GM12865 (cell line): ENCODE measurements around the gene CEP72.
A peak's percentile ranks its signal among the peaks of the same experiment; 100 is the strongest.

ENCODE experiments used
- DNase-seq: peaks from one replicate; pipeline ENCODE4 v3.0.0; 2010; ENCODE audit warnings: low read depth
- H3K4me3 ChIP-seq: 2 replicates; pipeline ENCODE4 v1.5.1; 2011; ENCODE audit warnings: mild to moderate bottlenecking, low read depth, low read length, control low read depth
- TF ChIP-seq, protein P1 (sequence below): IDR thresholded peaks from 2 replicates; pipeline ENCODE4 v1.5.1; 2011; ENCODE audit warnings: low read length, control low read depth, low read depth, inconsistent platforms; ENCODE audit not compliant: insufficient read depth; ENCODE audit errors: missing control alignments

The CEP72 gene, protein sequence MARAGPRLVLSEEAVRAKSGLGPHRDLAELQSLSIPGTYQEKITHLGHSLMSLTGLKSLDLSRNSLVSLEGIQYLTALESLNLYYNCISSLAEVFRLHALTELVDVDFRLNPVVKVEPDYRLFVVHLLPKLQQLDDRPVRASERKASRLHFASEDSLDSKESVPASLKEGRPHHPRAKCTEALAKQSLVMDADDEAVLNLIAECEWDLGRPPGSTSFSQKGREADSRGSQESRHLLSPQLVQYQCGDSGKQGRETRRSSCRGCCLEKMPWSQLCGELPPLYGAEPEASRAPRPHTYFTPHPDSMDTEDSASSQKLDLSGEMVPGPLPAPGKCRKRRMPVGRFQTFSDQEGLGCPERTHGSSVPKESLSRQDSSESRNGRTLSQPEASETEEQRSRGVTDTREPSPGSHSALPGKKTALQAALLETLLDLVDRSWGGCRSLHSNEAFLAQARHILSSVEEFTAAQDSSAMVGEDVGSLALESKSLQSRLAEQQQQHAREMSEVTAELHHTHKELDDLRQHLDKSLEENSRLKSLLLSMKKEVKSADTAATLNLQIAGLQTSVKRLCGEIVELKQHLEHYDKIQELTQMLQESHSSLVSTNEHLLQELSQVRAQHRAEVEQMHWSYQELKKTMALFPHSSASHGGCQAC

DNA sequence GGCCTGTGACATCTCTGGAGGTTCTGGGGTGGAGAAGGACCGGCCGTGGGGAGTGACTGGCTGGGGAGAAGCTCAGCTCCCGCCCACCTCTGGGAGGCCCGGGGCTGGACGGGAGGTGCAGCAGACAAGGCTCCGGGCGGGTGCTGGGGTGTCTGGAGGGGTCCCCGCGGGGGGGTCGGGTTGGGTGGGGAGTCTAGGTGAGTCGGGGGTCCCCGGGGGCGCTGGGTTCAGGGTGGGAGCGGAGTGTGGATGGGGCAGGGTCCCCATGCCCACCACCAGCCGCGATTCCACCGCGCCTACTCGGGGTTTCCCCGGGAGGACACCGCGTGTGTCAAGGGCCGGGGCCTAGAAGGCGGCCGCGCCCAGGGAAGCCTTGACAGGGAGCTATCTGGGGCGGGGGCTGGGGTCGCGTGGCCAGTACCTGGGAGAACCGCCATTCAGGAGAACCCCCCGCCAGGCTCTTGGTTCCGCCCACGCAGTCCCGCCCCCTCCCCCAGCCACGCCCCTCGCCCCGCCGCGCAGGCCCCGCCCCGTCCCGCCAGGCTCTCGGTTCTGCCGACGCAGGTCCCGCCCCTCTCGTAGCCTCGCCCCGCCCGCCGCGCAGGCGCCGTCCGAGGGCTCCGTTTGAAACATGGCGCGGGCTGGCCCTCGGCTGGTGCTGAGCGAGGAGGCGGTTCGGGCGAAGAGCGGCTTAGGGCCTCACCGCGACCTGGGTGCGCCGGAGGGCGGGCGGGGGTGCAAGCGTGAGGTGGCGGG, at the start of gene CEP72:
CEP72 (plus strand) TSS at position 610 of the 756 bp plus-strand sequence; CDS start at position 632, 22 bp downstream.
- TF ChIP-seq, protein P1, sequence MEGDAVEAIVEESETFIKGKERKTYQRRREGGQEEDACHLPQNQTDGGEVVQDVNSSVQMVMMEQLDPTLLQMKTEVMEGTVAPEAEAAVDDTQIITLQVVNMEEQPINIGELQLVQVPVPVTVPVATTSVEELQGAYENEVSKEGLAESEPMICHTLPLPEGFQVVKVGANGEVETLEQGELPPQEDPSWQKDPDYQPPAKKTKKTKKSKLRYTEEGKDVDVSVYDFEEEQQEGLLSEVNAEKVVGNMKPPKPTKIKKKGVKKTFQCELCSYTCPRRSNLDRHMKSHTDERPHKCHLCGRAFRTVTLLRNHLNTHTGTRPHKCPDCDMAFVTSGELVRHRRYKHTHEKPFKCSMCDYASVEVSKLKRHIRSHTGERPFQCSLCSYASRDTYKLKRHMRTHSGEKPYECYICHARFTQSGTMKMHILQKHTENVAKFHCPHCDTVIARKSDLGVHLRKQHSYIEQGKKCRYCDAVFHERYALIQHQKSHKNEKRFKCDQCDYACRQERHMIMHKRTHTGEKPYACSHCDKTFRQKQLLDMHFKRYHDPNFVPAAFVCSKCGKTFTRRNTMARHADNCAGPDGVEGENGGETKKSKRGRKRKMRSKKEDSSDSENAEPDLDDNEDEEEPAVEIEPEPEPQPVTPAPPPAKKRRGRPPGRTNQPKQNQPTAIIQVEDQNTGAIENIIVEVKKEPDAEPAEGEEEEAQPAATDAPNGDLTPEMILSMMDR: no peak
- H3K4me3 ChIP-seq: peak within 1 kb of the TSS; percentile 96
- DNase-seq: peak; percentile 94

- no peak overlapping the region for H3K4me3 ChIP-seq
- TF ChIP-seq, protein P1: no peak
- DNase-seq: no peak
Measured at GRCh38 chr5:565782-566440, 46.2 kb upstream of the CEP72 start.

GRCh38 chr5:566636-567309, 45.4 kb upstream of the CEP72 start:
- no peak for DNase-seq
- no peak overlapping the region for H3K4me3 ChIP-seq

DNA sequence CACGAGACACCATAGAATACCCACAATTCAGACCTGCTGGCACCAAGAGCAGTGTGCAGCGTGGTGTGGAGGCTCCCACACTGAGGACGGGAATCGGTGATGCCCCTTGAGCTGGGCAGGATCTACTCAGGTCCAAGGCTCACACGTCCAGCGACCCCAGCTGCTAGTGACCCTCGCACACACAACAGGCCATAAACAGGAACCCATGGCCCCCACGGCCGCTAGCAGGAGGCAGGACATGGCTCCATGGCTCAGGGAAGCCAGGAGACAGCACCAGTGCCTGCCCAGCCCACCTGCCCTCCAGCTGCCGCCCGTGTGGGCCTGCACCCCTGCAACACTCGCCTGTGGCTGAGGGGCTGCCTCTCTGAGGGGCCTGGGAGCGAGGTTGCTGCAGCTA, 44.5 kb upstream of the CEP72 start:
- H3K4me3 ChIP-seq: no peak overlapping the region
- TF ChIP-seq, protein P1: no peak
- DNase-seq: no peak

More at GRCh38 chr5:566636-567309, 45.4 kb upstream of the CEP72 start:
- TF ChIP-seq, protein P1: no peak

DNA sequence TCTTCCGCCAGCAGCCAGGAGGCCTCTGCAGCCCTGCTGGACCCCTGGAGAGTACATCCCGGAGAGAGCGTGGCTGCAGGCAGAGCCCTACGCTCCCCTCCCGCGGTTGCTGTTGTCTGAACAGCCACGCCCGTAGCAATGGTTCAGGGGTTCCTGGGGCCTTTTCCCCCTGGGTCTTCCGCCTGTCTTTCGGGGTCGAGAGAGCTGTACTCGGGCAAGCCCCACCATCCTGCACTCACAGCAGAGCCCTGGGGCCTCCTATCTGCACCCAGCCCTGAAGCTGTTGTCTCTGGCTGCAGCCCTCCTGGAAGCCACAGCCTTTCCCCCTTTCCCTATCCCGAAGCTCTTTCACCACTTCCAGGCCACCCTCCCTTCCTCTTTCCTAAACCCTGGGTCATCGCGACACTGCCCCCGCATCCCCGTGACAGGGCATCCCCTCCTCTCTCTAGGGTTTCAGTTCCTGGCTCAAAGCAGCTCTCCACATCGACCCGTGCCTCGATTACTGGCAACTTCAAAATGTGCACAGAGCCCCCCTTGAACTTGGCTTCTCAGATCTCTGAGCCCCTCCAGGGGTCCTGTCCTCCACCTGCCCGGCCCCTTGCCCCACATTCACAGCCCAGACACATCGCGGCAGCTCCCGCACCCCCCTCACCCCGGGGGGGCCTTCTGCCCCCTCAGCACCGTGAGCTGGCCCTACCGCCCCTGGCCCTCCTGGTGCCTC, 43.9 kb upstream of the CEP72 start:
- DNase-seq: no peak
- H3K4me3 ChIP-seq: no peak overlapping the region
- TF ChIP-seq, protein P1: no peak

GRCh38 chr5:568809-569208, 43.3 kb upstream of the CEP72 start:
- TF ChIP-seq, protein P1: no peak
- no peak for DNase-seq
- H3K4me3 ChIP-seq: no peak overlapping the region
